GM12878 (cell line): Measurements from ENCODE around the gene ZNF730. TPM values are rescaled to one million over a fixed set of nuclear protein-coding genes. Genes with fewer than 3 reads are reported as not detected.

ENCODE experiments used
- ATAC-seq: fragments of 200-7000 bp; cut with Tn5 transposase; 3 replicates; pipeline ENCODE4 v1.9.1; 2020; ENCODE audit warnings: mild to moderate bottlenecking, moderate library complexity
- BruUV-seq: library from RNA; stranded (reverse); fragments of 400-500 nt; replicated peaks from 2 replicates; lab custom pipeline; 2021; lab: Mats Ljungman, UMichigan
- CTCF ChIA-PET: fragments of 300-600 bp; sonication (Branson Sonifier 250); formaldehyde crosslinking; extraction: SDS; loops from one replicate; lab custom pipeline; 2021; ENCODE audit warnings: inconsistent platforms; lab: Yijun Ruan, JAX
- POLR2A ChIA-PET: fragments of 350-600 bp; formaldehyde crosslinking; extraction: SDS; loops from one replicate; lab custom pipeline; 2021; ENCODE audit warnings: inconsistent platforms; lab: Charles Lee
- RAD21 ChIA-PET: fragments of 300-600 bp; sonication (Branson Sonifier 250); formaldehyde crosslinking; loops from one replicate; lab custom pipeline; 2023; ENCODE audit warnings: antibody characterized with exemption; ENCODE audit not compliant: unreplicated experiment; lab: Charles Lee
- SMC1A ChIA-PET: fragments of 300-600 bp; sonication (Branson Sonifier 250); formaldehyde crosslinking; loops from one replicate; lab custom pipeline; 2023; ENCODE audit not compliant: unreplicated experiment, uncharacterized antibody; lab: Charles Lee
- DNase-seq: peaks from one replicate; pipeline ENCODE4 v3.0.0-alpha.2; 2011; ENCODE audit warnings: low read depth, low spot score
- FAIRE-seq: peaks from 3 replicates; lab custom pipeline; 2011; peaks lifted over from hg19 to GRCh38; lab: Jason Lieb, UNC
- H2AFZ ChIP-seq: 2 replicates; pipeline ENCODE4 v1.6.0; 2011; ENCODE audit warnings: low read depth, low read length, control low read depth; ENCODE audit not compliant: control insufficient read depth
- H3K27ac ChIP-seq: 2 replicates; pipeline ENCODE4 v1.5.1; 2011; ENCODE audit warnings: control low read depth; ENCODE audit not compliant: control insufficient read depth, insufficient read depth
- H3K27me3 ChIP-seq, 2 experiments: replicated peaks in 1 of 2; 2 replicates each; pipeline versions ENCODE4 v1.6.0 to v1.6.1; 2011; ENCODE audit warnings: low read length in 1 of 2; ENCODE audit not compliant: control insufficient read depth in 2 of 2, insufficient read depth in 2 of 2
- H3K36me3 ChIP-seq, 2 experiments: 2 replicates each; pipeline ENCODE4 v1.5.1; 2011; ENCODE audit warnings: low read length in 1 of 2; ENCODE audit not compliant: control insufficient read depth in 2 of 2, insufficient read depth in 2 of 2
- H3K4me1 ChIP-seq: 2 replicates; pipeline ENCODE4 v1.6.1; 2011; ENCODE audit warnings: mild to moderate bottlenecking, low read length, moderate library complexity, mixed read lengths; ENCODE audit not compliant: control insufficient read depth, insufficient read depth
- H3K4me2 ChIP-seq: 2 replicates; pipeline ENCODE4 v1.6.0; 2011; ENCODE audit warnings: control low read depth; ENCODE audit not compliant: control insufficient read depth, insufficient read depth
- H3K4me3 ChIP-seq: fragments of 200-600 bp; sonication (generic); 2 replicates; pipeline ENCODE4 v1.5.1; 2016
- H3K79me2 ChIP-seq: 2 replicates; pipeline ENCODE4 v1.6.0; 2011; ENCODE audit warnings: low read length; ENCODE audit not compliant: control insufficient read depth, insufficient read depth
- H3K9ac ChIP-seq: 2 replicates; pipeline ENCODE4 v1.8.0; 2011; ENCODE audit warnings: low read length, control low read depth, mixed read lengths; ENCODE audit not compliant: control insufficient read depth, insufficient read depth
- H3K9me3 ChIP-seq: replicated peaks from 3 replicates; pipeline ENCODE4 v1.5.1; 2011; ENCODE audit warnings: mild to moderate bottlenecking, low read length; ENCODE audit not compliant: control insufficient read depth, insufficient read depth
- H4K20me1 ChIP-seq: 2 replicates; pipeline ENCODE4 v1.6.0; 2011; ENCODE audit not compliant: control insufficient read depth, insufficient read depth
- CREM ChIP-seq: IDR thresholded peaks from 2 replicates; pipeline ENCODE4 v1.6.1; 2014; ENCODE audit warnings: antibody characterized with exemption, low read depth
- DPF2 ChIP-seq: fragments of 450-650 bp; IDR thresholded peaks from 2 replicates; pipeline ENCODE4 v1.6.1; 2017; ENCODE audit warnings: mild to moderate bottlenecking
- HDGF ChIP-seq: fragments of 450-650 bp; IDR thresholded peaks from 2 replicates; pipeline ENCODE4 v1.6.1; 2016; ENCODE audit warnings: antibody characterized with exemption
- PAX8 ChIP-seq: fragments of 450-650 bp; IDR thresholded peaks from 2 replicates; pipeline ENCODE4 v1.6.1; 2017; ENCODE audit warnings: mild to moderate bottlenecking, moderate library complexity
- WRNIP1 ChIP-seq: IDR thresholded peaks from 2 replicates; pipeline ENCODE4 v1.6.1; 2011; ENCODE audit warnings: low read depth, low read length, improper control_type of control experiment, borderline replicate concordance
- WGBS: methylation state at CpG from one replicate; pipeline ENCODE4 v1.1.6; 2016; ENCODE audit warnings: low lambda C conversion rate; ENCODE audit not compliant: insufficient replicate concordance, insufficient coverage; ENCODE audit errors: missing lambda C conversion rate; 5-methylcytosine and 5-hydroxymethylcytosine counted together
- in situ Hi-C: fragments of 300-500 bp; cut with MboI; formaldehyde crosslinking; loops from 9 replicates; pipeline ENCODE4 v1.14.3; 2018; ENCODE audit warnings: mixed read lengths
- intact Hi-C: fragments of 100-400 bp; cut with micrococcal nuclease; formaldehyde crosslinking; loops from one replicate; pipeline ENCODE4 v1.14.2; 2022; ENCODE audit not compliant: unreplicated experiment
- polyA plus RNA-seq, 11 experiments: library from polyadenylated mRNA; depleted of rRNA in 4 of 11; unstranded in 6 of 11; stranded (reverse) in 5 of 11; fragments of >200 nt; fragmentation: Nextera tagmentation in 4 of 11; fragmentation: Illumina TruSeq in 1 of 11; extraction: Ambion mirVana in 4 of 11; extraction: Trizol in 1 of 11; gene quantifications; 1 replicate in 1 of 11; 2 replicates in 10 of 11; pipeline versions ENCODE4 v1.2.1 to v1.2.3, GENCODE V29; 2011 to 2016; ENCODE audit warnings: inconsistent platforms in 2 of 11, missing spikeins in 2 of 11, low read depth in 1 of 11
- total RNA-seq, 4 experiments: library from RNA; depleted of rRNA in 3 of 4; stranded (reverse); fragments of >200 nt in 3 of 4; fragmentation: Illumina TruSeq in 1 of 4; extraction: Trizol in 1 of 4; gene quantifications; 2 replicates each; pipeline versions ENCODE4 v1.2.1 to v1.2.3, GENCODE V29; 2013 to 2021
- TF ChIP-seq, protein P1 (sequence below): fragments of 450-650 bp; IDR thresholded peaks from 2 replicates; pipeline ENCODE4 v1.6.1; 2017; ENCODE audit warnings: mild to moderate bottlenecking, moderate library complexity
- TF ChIP-seq, protein P2 (sequence below): fragments of 450-650 bp; IDR thresholded peaks from 2 replicates; pipeline ENCODE4 v1.6.1; 2017; ENCODE audit warnings: mild to moderate bottlenecking, moderate library complexity
- TF ChIP-seq, protein P3 (sequence below): IDR thresholded peaks from 2 replicates; pipeline ENCODE4 v1.6.1; 2012; ENCODE audit warnings: improper control_type of control experiment, low read depth, low read length; ENCODE audit not compliant: insufficient replicate concordance

The ZNF730 gene
- total and polyA plus RNA-seq, 10 of the 15 experiments (the other 5 are each of a cell fraction or from before 2014, with no cell fraction given) = 0.11 TPM; not detected in 9

- TF ChIP-seq, protein P1, sequence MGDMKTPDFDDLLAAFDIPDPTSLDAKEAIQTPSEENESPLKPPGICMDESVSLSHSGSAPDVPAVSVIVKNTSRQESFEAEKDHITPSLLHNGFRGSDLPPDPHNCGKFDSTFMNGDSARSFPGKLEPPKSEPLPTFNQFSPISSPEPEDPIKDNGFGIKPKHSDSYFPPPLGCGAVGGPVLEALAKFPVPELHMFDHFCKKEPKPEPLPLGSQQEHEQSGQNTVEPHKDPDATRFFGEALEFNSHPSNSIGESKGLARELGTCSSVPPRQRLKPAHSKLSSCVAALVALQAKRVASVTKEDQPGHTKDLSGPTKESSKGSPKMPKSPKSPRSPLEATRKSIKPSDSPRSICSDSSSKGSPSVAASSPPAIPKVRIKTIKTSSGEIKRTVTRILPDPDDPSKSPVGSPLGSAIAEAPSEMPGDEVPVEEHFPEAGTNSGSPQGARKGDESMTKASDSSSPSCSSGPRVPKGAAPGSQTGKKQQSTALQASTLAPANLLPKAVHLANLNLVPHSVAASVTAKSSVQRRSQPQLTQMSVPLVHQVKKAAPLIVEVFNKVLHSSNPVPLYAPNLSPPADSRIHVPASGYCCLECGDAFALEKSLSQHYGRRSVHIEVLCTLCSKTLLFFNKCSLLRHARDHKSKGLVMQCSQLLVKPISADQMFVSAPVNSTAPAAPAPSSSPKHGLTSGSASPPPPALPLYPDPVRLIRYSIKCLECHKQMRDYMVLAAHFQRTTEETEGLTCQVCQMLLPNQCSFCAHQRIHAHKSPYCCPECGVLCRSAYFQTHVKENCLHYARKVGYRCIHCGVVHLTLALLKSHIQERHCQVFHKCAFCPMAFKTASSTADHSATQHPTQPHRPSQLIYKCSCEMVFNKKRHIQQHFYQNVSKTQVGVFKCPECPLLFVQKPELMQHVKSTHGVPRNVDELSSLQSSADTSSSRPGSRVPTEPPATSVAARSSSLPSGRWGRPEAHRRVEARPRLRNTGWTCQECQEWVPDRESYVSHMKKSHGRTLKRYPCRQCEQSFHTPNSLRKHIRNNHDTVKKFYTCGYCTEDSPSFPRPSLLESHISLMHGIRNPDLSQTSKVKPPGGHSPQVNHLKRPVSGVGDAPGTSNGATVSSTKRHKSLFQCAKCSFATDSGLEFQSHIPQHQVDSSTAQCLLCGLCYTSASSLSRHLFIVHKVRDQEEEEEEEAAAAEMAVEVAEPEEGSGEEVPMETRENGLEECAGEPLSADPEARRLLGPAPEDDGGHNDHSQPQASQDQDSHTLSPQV = no peak
- TF ChIP-seq PAX8 = no peak
Observed at GRCh38 chr19:23098286-23098685, 18.5 kb upstream of the ZNF730 start (continued).

- RAD21 ChIA-PET = no interaction called here
- H3K9ac ChIP-seq = no peak overlapping the region
- no peak for DNase-seq
- no peaks in the 10 kb centered on the region for H3K4me1 ChIP-seq
- no peak for FAIRE-seq
- WGBS = 44% methylated on average over 4 of the region's 4 CpGs
- no peak overlapping the region for H2AFZ ChIP-seq
- in situ Hi-C loops (no loop called here), intact Hi-C loops (no loop called here)
- POLR2A ChIA-PET = no interaction called here
- no peaks in the 10 kb centered on the region for H3K36me3 ChIP-seq
- no peak for ATAC-seq
- no peak overlapping the region for H3K4me2 ChIP-seq
- H3K4me3 ChIP-seq = no peak overlapping the region
- no peaks in the 10 kb centered on the region for H3K27me3 ChIP-seq
- no peaks in the 10 kb centered on the region for H3K79me2 ChIP-seq
- TF ChIP-seq HDGF (no peak), WRNIP1 (no peak), CREM (no peak), DPF2 (no peak)
- TF ChIP-seq, protein P2, sequence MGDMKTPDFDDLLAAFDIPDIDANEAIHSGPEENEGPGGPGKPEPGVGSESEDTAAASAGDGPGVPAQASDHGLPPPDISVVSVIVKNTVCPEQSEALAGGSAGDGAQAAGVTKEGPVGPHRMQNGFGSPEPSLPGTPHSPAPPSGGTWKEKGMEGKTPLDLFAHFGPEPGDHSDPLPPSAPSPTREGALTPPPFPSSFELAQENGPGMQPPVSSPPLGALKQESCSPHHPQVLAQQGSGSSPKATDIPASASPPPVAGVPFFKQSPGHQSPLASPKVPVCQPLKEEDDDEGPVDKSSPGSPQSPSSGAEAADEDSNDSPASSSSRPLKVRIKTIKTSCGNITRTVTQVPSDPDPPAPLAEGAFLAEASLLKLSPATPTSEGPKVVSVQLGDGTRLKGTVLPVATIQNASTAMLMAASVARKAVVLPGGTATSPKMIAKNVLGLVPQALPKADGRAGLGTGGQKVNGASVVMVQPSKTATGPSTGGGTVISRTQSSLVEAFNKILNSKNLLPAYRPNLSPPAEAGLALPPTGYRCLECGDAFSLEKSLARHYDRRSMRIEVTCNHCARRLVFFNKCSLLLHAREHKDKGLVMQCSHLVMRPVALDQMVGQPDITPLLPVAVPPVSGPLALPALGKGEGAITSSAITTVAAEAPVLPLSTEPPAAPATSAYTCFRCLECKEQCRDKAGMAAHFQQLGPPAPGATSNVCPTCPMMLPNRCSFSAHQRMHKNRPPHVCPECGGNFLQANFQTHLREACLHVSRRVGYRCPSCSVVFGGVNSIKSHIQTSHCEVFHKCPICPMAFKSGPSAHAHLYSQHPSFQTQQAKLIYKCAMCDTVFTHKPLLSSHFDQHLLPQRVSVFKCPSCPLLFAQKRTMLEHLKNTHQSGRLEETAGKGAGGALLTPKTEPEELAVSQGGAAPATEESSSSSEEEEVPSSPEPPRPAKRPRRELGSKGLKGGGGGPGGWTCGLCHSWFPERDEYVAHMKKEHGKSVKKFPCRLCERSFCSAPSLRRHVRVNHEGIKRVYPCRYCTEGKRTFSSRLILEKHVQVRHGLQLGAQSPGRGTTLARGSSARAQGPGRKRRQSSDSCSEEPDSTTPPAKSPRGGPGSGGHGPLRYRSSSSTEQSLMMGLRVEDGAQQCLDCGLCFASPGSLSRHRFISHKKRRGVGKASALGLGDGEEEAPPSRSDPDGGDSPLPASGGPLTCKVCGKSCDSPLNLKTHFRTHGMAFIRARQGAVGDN = no peak
- TF ChIP-seq, protein P3, sequence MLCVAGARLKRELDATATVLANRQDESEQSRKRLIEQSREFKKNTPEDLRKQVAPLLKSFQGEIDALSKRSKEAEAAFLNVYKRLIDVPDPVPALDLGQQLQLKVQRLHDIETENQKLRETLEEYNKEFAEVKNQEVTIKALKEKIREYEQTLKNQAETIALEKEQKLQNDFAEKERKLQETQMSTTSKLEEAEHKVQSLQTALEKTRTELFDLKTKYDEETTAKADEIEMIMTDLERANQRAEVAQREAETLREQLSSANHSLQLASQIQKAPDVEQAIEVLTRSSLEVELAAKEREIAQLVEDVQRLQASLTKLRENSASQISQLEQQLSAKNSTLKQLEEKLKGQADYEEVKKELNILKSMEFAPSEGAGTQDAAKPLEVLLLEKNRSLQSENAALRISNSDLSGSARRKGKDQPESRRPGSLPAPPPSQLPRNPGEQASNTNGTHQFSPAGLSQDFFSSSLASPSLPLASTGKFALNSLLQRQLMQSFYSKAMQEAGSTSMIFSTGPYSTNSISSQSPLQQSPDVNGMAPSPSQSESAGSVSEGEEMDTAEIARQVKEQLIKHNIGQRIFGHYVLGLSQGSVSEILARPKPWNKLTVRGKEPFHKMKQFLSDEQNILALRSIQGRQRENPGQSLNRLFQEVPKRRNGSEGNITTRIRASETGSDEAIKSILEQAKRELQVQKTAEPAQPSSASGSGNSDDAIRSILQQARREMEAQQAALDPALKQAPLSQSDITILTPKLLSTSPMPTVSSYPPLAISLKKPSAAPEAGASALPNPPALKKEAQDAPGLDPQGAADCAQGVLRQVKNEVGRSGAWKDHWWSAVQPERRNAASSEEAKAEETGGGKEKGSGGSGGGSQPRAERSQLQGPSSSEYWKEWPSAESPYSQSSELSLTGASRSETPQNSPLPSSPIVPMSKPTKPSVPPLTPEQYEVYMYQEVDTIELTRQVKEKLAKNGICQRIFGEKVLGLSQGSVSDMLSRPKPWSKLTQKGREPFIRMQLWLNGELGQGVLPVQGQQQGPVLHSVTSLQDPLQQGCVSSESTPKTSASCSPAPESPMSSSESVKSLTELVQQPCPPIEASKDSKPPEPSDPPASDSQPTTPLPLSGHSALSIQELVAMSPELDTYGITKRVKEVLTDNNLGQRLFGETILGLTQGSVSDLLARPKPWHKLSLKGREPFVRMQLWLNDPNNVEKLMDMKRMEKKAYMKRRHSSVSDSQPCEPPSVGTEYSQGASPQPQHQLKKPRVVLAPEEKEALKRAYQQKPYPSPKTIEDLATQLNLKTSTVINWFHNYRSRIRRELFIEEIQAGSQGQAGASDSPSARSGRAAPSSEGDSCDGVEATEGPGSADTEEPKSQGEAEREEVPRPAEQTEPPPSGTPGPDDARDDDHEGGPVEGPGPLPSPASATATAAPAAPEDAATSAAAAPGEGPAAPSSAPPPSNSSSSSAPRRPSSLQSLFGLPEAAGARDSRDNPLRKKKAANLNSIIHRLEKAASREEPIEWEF = no peak
- H3K27ac ChIP-seq = no peak overlapping the region
- H3K9me3 ChIP-seq = no peaks in the 10 kb centered on the region; the same call in 2 of the 3 replicates
- SMC1A ChIA-PET = no interaction called here
- H4K20me1 ChIP-seq = no peaks in the 10 kb centered on the region
- BruUV-seq = no TSS peak
- CTCF ChIA-PET = no interaction called here
Observed at GRCh38 chr19:23098988-23099387, 17.8 kb upstream of the ZNF730 start.
